Stimulated activated naive B cell treated with anti-CD40 and anti-IgM and Interleukin-4, amounts not matched to agents 10 μg/mL and 1 μg/mL and 100 μg/mL, for 72 hours (primary cell): ENCODE measurements around the gene ZNF407.
A peak's percentile ranks its signal among the peaks of the same experiment; 100 is the strongest.

Experiments
- ATAC-seq, 2 donors: fragments of 150-1000 bp; cut with Tn5 transposase; replicated peaks; 2 replicates each; pipeline ENCODE4 v1.10.0; 2021; ENCODE audit warnings: moderate library complexity in 1 of 2
- DNase-seq: peaks from one replicate; pipeline ENCODE4 v3.0.0; 2021
- H3K27ac Mint-ChIP-seq: one replicate; pipeline ENCODE4 v1.8.0; 2022; ENCODE audit warnings: mild to moderate bottlenecking, mixed read lengths
- H3K27me3 Mint-ChIP-seq, 2 donors: one replicate each; pipeline ENCODE4 v1.8.0; 2022; ENCODE audit warnings: mixed read lengths in 2 of 2
- H3K36me3 Mint-ChIP-seq, 2 donors: one replicate each; pipeline ENCODE4 v1.8.0; 2022; ENCODE audit warnings: mixed read lengths in 2 of 2, mild to moderate bottlenecking in 1 of 2
- H3K4me1 Mint-ChIP-seq, 2 donors: one replicate each; pipeline ENCODE4 v1.8.0; 2022; ENCODE audit warnings: mixed read lengths in 2 of 2, mild to moderate bottlenecking in 1 of 2
- H3K4me3 Mint-ChIP-seq, 2 donors: one replicate each; pipeline ENCODE4 v1.8.0; 2022; ENCODE audit warnings: mild to moderate bottlenecking in 2 of 2, mixed read lengths in 2 of 2, moderate library complexity in 1 of 2
- H3K9me3 Mint-ChIP-seq, 2 donors: one replicate each; pipeline ENCODE4 v1.8.0; 2022; ENCODE audit warnings: mixed read lengths in 2 of 2, mild to moderate bottlenecking in 1 of 2

Gene ZNF407

DNA sequence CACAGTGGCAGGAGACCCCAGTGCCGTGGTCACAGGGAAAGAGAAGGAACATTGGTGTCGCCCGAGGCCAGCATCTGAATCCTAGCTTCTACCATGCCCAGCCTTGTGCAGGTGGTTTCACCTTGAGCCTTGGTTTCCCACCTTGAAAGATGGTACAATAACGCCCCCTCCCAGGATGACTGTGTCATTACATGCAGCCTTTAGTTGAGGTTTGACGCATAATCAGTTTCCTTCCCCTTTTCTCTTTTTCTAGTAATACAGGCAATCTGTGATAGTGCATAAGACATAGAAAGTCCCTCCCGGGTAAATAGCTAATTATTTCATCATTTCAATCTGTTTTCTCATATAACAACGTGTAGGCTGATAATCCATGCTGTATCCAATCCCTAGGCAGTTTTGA, 29.8 kb upstream of the ZNF407 start:
- Mint-ChIP-seq H3K9me3 (peaks cover 16 to 18% of the 10 kb centered on the region in 2 donors), H3K4me3 (no peak overlapping the region), H3K4me1 (peaks cover 13% of the 10 kb centered on the region in 2 donors), H3K27ac (peak overlapping the region; percentile 22), H3K27me3 (peaks cover 18 to 27% of the 10 kb centered on the region in 2 donors), H3K36me3 (peaks cover 6 to 28% of the 10 kb centered on the region in 2 donors)
- DNase-seq, result peak; percentile 13
- peak; percentile 70 to 90 for ATAC-seq

DNA sequence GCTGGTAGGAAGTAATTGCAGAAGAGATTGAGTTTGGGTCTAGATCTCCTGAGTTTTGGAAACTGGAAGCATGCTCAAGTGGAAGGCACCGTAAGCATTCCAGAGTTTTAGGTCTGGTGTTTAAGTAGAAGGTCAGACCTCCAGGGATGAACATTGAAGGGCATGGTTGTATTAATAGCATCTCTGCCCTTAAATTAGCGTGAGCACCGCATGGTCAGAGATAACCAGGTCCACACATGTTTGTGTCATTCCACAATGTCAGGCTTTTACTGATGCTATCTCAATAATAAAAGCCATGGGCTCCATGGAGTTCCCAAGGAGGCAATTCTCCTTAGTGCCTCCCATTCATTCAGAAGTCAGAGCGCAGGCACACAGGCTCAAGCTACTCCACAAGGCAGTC, 28.3 kb upstream of the ZNF407 start:
- H3K9me3 Mint-ChIP-seq, result peaks cover 16 to 18% of the 10 kb centered on the region in 2 donors
- H3K36me3 Mint-ChIP-seq, result peaks cover 6 to 28% of the 10 kb centered on the region in 2 donors
- peaks cover 13% of the 10 kb centered on the region in 2 donors for H3K4me1 Mint-ChIP-seq
- no peak for DNase-seq
- ATAC-seq, result no peak
- no peak overlapping the region for H3K27ac Mint-ChIP-seq
- no peak overlapping the region for H3K4me3 Mint-ChIP-seq
- peaks cover 24 to 31% of the 10 kb centered on the region in 2 donors for H3K27me3 Mint-ChIP-seq

DNA sequence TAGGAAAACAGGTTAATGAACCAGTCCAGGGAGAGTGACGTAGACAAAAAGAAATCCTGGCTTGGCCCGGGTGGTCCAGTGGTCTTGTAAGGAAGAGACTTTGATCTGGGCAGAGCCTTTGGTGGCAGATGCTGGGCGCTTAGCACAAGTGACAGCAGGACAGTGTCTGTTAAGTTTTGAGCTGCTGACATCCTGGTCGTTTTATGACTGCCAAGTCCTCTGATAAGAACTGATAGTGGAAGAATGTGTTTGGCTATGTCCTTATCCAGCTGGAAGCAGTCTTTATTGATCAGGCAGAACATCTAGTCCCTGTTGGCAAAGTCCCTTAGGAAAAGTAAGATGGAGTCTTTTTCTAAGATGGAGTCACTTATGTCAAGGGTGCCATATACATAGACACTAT, 27.4 kb upstream of the ZNF407 start:
- Mint-ChIP-seq H3K36me3 (peaks cover 6 to 22% of the 10 kb centered on the region in 2 donors), H3K27me3 (peaks cover 30 to 32% of the 10 kb centered on the region in 2 donors), H3K4me3 (no peak overlapping the region), H3K9me3 (peaks cover 15% of the 10 kb centered on the region in 2 donors), H3K4me1 (peaks cover 13 to 16% of the 10 kb centered on the region in 2 donors), H3K27ac (no peak overlapping the region)
- ATAC-seq (no peak), DNase-seq (no peak)

DNA sequence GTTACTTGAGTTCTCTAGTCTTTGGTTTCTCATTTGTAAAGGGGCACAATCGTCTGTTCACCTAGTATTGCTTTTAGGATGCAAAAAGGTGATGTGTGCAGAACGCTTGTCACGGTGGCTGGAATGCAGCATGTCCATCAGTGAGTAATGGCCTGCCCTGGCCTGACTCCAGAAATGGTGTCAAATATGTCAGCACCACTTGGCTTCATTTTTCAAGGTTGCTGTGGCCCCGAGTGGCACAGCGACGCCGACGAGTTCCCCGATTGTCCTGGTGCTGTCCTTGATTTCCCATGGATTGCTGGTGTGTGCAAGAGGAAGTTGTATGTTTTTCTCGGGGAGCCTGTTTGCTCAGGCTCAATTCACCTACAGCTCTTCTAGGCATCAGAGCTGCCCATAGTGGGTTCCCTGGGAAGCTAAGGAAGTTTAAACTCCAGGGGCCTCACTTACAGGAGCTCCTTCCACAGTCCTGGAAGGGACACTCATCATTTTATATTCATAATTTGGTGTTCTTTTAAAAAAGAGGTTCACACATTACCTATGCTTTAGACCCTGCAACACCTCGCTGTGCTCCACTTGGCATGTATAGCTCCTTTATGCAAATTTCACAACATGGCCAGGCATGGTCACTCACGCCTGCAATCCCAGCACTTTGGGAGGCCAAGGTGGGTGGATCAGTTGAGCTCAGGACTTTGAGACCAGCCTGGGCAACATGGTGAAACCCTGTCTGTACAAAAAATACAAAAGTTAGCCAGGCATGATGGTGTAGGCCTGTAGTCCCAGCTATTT, 25.6 kb upstream of the ZNF407 start:
- Mint-ChIP-seq H3K27me3 (peaks cover 30 to 31% of the 10 kb centered on the region in 2 donors), H3K27ac (no peak overlapping the region), H3K36me3 (peaks cover 0 to 11% of the 10 kb centered on the region in 2 donors), H3K4me1 (peaks cover 13 to 16% of the 10 kb centered on the region in 2 donors), H3K4me3 (no peak overlapping the region), H3K9me3 (peaks cover 6% of the 10 kb centered on the region in 2 donors)
- no peak for DNase-seq
- ATAC-seq, result no peak

DNA sequence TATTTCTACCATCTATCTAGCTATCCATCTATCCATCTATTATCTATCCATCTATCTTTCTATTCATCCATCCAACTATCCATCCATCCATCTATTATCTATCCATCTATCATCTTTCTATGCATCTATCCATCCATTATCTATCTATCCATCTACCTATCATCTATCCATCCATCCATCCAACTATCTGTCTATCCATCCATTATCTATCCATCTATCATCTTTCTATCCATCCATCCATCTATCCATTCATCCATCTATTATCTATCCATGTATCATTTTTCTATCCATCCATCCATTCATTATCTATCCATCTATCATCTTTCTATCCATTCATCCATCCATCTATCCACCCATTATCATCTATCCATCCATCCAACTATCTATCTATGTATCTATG, 24.6 kb upstream of the ZNF407 start:
- Mint-ChIP-seq H3K4me3 (no peak overlapping the region), H3K27me3 (peaks cover 27 to 29% of the 10 kb centered on the region in 2 donors), H3K27ac (no peak overlapping the region), H3K36me3 (peaks cover 0 to 5% of the 10 kb centered on the region in 2 donors), H3K4me1 (peaks cover 5 to 11% of the 10 kb centered on the region in 2 donors), H3K9me3 (no peaks in the 10 kb centered on the region)
- ATAC-seq, result no peak
- no peak for DNase-seq

DNA sequence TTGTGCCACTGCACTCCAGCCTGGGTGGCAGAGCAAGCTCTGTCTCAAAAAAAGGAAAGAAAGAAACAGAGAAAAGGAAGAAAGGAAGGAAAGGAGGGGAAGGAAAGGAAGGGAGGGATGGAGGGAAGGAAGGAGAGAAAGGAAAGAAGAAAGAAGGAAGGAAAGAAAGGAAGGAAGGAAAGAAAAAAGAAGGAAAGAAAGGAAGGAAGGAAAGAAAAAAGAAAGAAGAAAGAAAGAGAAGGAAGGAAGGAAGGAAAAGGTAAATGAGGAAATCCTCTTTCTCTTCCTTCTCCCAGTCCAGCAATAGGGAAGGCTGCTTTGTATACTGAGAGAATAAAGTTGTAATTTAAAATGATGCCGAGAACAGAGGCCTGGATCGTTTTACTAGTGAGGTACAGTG, 22.8 kb upstream of the ZNF407 start:
- no peak overlapping the region for H3K27ac Mint-ChIP-seq
- H3K9me3 Mint-ChIP-seq, result no peaks in the 10 kb centered on the region
- peaks cover 0 to 3% of the 10 kb centered on the region in 2 donors for H3K4me1 Mint-ChIP-seq
- peaks cover 26 to 27% of the 10 kb centered on the region in 2 donors for H3K27me3 Mint-ChIP-seq
- ATAC-seq (no peak), DNase-seq (no peak)
- no peak overlapping the region for H3K4me3 Mint-ChIP-seq
- H3K36me3 Mint-ChIP-seq, result no peaks in the 10 kb centered on the region

DNA sequence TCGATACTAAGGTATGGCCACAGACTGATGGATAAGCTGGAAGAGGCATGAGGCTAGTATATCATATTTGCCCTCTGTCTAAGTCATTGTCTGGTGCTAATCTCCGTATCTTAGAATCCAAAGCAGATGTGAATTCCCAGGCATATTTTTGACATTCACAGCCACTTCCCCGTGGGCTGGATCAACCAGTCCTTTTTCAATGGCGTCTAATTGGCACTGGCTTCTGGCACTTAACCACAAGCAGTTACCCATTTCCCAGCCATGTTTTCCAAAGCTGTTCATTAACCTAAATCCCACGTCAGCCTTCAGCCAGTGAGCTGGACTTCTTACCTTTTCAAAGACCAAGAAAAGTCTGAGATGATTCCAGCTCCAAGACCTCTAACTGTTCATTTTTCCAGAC, 20.7 kb upstream of the ZNF407 start:
- Mint-ChIP-seq H3K27me3 (peaks cover 31 to 45% of the 10 kb centered on the region in 2 donors), H3K4me3 (no peak overlapping the region), H3K4me1 (peaks cover 0 to 3% of the 10 kb centered on the region in 2 donors), H3K27ac (no peak overlapping the region), H3K36me3 (no peaks in the 10 kb centered on the region), H3K9me3 (no peaks in the 10 kb centered on the region)
- DNase-seq (no peak), ATAC-seq (no peak)

DNA sequence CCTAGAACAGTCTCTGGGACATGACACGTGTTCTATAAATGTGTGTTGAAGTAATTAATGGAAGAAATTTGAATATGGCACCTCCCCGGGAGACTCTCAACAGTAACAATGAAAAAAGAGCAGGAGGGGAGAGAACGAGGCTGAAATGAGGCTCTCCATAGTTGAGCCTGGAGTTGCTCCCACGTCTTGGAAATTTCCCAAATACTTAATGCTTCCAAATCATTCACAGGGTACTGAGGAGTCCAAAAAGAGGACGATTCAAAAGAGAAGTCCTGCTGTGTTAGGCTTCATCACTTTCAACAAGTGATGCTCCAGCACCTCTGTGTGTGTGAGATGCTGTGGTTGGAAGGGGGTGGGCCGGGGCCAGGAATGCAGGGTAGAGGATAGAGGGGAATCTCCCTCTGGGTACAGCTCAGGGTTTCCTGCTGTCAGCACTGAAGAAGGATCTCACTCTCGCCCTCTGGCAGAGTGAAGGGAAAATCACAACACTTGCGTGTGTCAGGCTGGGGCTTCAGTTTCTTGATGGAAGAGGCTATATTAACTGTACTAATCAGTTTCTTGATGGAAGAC, 18.1 kb upstream of the ZNF407 start:
- DNase-seq (no peak), ATAC-seq (no peak)
- peaks cover 39 to 51% of the 10 kb centered on the region in 2 donors for H3K27me3 Mint-ChIP-seq
- H3K27ac Mint-ChIP-seq, result no peak overlapping the region
- H3K4me1 Mint-ChIP-seq, result peaks cover 0 to 2% of the 10 kb centered on the region in 2 donors
- no peaks in the 10 kb centered on the region for H3K9me3 Mint-ChIP-seq
- no peak overlapping the region for H3K4me3 Mint-ChIP-seq
- no peaks in the 10 kb centered on the region for H3K36me3 Mint-ChIP-seq

DNA sequence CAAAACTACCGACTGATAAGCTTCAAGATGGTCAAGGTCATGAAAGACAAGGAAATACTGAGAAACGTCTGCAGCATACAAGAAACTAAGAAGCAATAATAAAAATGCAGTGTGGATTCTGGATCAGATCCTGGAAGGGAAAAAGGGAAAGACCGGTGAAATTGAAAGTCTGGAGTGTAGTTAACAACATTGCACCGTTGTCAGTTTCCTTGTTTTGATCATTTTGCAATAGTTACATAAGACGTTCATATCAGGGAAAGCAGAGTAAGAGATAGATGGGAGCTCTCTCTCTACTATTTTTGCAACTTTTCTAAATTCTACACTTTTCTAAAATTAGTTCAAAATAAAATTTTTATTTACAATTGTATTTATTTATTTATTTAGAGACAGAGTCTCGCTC, 15.0 kb upstream of the ZNF407 start:
- Mint-ChIP-seq H3K27ac (no peak overlapping the region), H3K36me3 (no peaks in the 10 kb centered on the region), H3K4me1 (no peaks in the 10 kb centered on the region), H3K27me3 (peaks cover 36 to 55% of the 10 kb centered on the region in 2 donors), H3K9me3 (no peaks in the 10 kb centered on the region), H3K4me3 (no peak overlapping the region)
- ATAC-seq, result no peak
- DNase-seq, result no peak

DNA sequence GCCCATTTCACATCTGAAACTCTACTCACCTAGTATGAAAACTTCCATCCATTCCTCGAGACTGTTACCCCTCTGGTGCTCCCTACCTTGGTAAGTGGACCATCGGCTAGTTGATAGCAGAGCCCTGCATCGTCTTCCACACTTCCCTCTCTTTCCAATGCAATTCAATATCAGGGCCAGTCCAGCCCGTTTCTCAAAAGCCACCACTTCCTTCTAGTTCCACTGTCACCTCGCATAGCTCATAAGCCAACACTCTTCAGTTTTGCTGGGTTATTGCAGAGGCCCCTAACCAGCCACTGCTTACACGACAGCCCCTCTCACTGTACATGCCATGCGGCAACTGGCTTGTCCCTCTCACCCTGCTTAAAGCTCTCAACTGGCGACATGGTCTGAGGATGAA, 10.2 kb upstream of the ZNF407 start:
- H3K4me1 Mint-ChIP-seq, result peaks cover 7 to 28% of the 10 kb centered on the region in 2 donors
- H3K9me3 Mint-ChIP-seq, result no peaks in the 10 kb centered on the region
- DNase-seq, result no peak
- H3K36me3 Mint-ChIP-seq, result peaks cover 0 to 6% of the 10 kb centered on the region in 2 donors
- H3K27me3 Mint-ChIP-seq, result peaks cover 8 to 18% of the 10 kb centered on the region in 2 donors
- ATAC-seq, result no peak
- no peak overlapping the region for H3K27ac Mint-ChIP-seq
- H3K4me3 Mint-ChIP-seq, result no peak overlapping the region

DNA sequence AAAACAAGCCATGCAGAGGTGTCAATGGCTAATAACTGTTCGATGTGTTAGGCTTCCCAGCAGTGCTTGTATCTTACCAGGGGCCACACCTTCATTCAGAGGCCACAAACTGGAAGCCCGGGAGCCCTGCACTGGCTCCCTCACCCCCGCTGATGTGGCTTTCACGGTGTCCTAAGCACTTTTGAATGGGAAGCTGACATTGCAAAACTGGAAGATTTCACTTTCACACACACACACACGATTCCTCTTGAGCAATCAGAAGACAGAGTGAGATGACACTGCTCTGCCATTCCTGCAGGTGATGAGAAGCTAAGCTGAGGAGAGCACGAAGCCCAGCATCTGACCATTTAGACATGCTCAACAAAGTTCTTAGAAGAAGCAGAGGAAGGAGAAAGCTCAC, 8.6 kb upstream of the ZNF407 start:
- DNase-seq (no peak), ATAC-seq (no peak)
- Mint-ChIP-seq H3K27ac (peak overlapping the region; percentile 11), H3K4me3 (no peak overlapping the region), H3K36me3 (peaks cover 9 to 21% of the 10 kb centered on the region in 2 donors), H3K27me3 (peaks cover 0 to 8% of the 10 kb centered on the region in 2 donors), H3K4me1 (peaks cover 14 to 42% of the 10 kb centered on the region in 2 donors), H3K9me3 (peaks cover 0 to 2% of the 10 kb centered on the region in 2 donors)

DNA sequence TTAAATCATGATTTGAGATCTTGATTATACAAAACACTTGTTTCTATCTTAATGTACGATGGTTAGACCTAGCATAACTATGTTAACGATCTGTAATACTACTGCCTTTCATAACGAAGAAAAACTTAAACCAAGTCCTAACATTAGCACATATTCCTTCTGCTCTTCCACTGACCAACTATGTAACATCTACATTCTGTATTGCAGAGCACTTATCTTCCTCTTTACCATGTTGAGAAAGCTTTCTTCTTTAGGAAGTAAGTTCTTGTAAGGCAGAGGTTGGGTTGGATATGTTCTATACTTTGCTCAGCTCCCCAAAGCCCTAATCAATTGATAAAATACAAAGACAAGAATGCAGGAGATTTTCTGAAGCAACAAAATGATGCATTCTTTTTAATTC, 7.9 kb upstream of the ZNF407 start:
- no peak for ATAC-seq
- Mint-ChIP-seq H3K27me3 (peaks cover 0 to 6% of the 10 kb centered on the region in 2 donors), H3K9me3 (peaks cover 0 to 2% of the 10 kb centered on the region in 2 donors), H3K4me1 (peaks cover 17 to 47% of the 10 kb centered on the region in 2 donors), H3K36me3 (peaks cover 10 to 27% of the 10 kb centered on the region in 2 donors), H3K27ac (no peak overlapping the region), H3K4me3 (no peak overlapping the region)
- DNase-seq, result no peak

DNA sequence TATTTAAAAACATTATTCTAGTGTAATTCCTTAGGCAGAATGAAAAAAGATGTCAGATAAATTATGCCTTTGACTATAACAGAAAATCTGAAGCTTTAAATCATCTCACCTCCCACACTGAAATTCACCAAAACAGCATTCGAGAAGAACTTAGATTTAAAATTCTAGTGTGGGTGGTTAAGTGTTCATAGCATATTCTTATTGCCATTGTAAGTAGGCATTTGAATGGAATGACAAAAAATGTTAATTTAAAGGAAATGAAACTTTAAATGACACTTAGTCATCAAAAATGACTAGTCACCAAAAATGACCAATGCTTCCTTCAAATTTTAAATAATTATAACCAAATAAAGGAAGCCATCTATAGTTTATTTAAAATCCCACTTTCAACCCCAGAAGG, 7.0 kb upstream of the ZNF407 start:
- peaks cover 25 to 56% of the 10 kb centered on the region in 2 donors for H3K4me1 Mint-ChIP-seq
- no peaks in the 10 kb centered on the region for H3K27me3 Mint-ChIP-seq
- peak overlapping the region; percentile 76 for H3K27ac Mint-ChIP-seq
- ATAC-seq (no peak), DNase-seq (no peak)
- peak overlapping the region in 1 of 2 donors; percentile 24 for H3K4me3 Mint-ChIP-seq
- peaks cover 0 to 2% of the 10 kb centered on the region in 2 donors for H3K9me3 Mint-ChIP-seq
- H3K36me3 Mint-ChIP-seq, result peaks cover 10 to 35% of the 10 kb centered on the region in 2 donors

DNA sequence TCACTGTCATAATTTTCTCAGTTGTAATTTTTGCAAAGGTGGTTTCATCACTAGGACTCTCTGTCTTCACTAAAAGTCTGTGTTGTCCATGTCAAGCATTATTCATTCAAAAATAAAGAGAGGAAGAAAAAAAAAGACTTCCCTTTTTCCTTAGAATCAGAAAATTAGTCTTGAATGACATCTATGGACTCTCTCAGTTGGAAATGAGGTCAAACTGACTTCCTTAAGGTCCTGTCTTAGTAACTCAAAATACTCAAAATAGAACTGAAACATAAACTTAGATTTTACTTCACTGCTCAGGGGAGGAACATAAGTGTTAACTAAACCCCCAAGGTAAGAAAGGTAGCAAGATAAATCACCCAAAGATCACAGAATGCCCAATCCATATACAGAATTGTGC, 2.2 kb upstream of the ZNF407 start:
- Mint-ChIP-seq H3K4me3 (peak overlapping the region; percentile 65 to 71), H3K27me3 (no peaks in the 10 kb centered on the region), H3K36me3 (peaks cover 13 to 44% of the 10 kb centered on the region in 2 donors), H3K4me1 (peaks cover 37 to 68% of the 10 kb centered on the region in 2 donors), H3K9me3 (peaks cover 0 to 2% of the 10 kb centered on the region in 2 donors), H3K27ac (peak overlapping the region; percentile 85)
- DNase-seq (no peak), ATAC-seq (peak; percentile 39 to 55)
